Hepatocyte (in vitro differentiated cells): Measurements from ENCODE around the gene SKA3. TPM values are rescaled to one million over a fixed set of nuclear protein-coding genes. Genes with fewer than 3 reads are reported as not detected.
"Not testable (repeated sequence)": the region's sequence is repeated elsewhere in the genome, so short reads cannot be mapped to it uniquely, and the experiment has no call there.

Experiments used
- DNase-seq: peaks from one replicate; pipeline ENCODE4 v3.0.0-alpha.2; 2016; ENCODE audit warnings: low spot score
- H2AFZ ChIP-seq: fragments of 200-600 bp; sonication (generic); 2 replicates; pipeline ENCODE4 v1.6.0; 2016; ENCODE audit warnings: antibody characterized with exemption, mild to moderate bottlenecking
- H3K27ac ChIP-seq: fragments of 200-600 bp; sonication (generic); 2 replicates; pipeline ENCODE4 v1.5.1; 2016; ENCODE audit warnings: mild to moderate bottlenecking
- H3K27me3 ChIP-seq: fragments of 200-600 bp; sonication (generic); 2 replicates; pipeline ENCODE4 v1.6.1; 2016
- H3K36me3 ChIP-seq: fragments of 200-600 bp; sonication (generic); replicated peaks from 2 replicates; pipeline ENCODE4 v1.5.1; 2016; ENCODE audit warnings: low read depth; ENCODE audit not compliant: insufficient read depth
- H3K4me1 ChIP-seq: fragments of 200-600 bp; sonication (generic); 2 replicates; pipeline ENCODE4 v1.5.1; 2016; ENCODE audit warnings: mild to moderate bottlenecking, moderate library complexity; ENCODE audit not compliant: insufficient read depth
- H3K4me2 ChIP-seq: fragments of 200-600 bp; sonication (generic); 2 replicates; pipeline ENCODE4 v1.6.0; 2016
- H3K4me3 ChIP-seq: fragments of 200-600 bp; sonication (generic); 2 replicates; pipeline ENCODE4 v1.5.1; 2016; ENCODE audit warnings: mild to moderate bottlenecking
- H3K79me2 ChIP-seq: fragments of 200-600 bp; sonication (generic); 2 replicates; pipeline ENCODE4 v1.6.0; 2017; ENCODE audit warnings: mild to moderate bottlenecking
- H3K9me2 ChIP-seq: fragments of 200-600 bp; sonication (generic); replicated peaks from 2 replicates; pipeline ENCODE4 v1.6.0; 2017; ENCODE audit warnings: mild to moderate bottlenecking; ENCODE audit not compliant: insufficient read depth
- H3K9me3 ChIP-seq: fragments of 200-600 bp; sonication (generic); 2 replicates; pipeline ENCODE4 v1.5.1; 2016; ENCODE audit warnings: low read depth, mild to moderate bottlenecking
- H4K20me1 ChIP-seq: fragments of 200-600 bp; sonication (generic); 2 replicates; pipeline ENCODE4 v1.6.0; 2016; ENCODE audit warnings: mild to moderate bottlenecking; ENCODE audit not compliant: insufficient read depth, poor library complexity, severe bottlenecking
- CTCF ChIP-seq: fragments of 200-600 bp; sonication (generic); IDR thresholded peaks from 2 replicates; pipeline ENCODE4 v1.5.1; 2016; ENCODE audit warnings: antibody characterized with exemption, mild to moderate bottlenecking; ENCODE audit not compliant: poor library complexity
- EZH2 ChIP-seq: fragments of 200-600 bp; sonication (generic); IDR thresholded peaks from 2 replicates; pipeline ENCODE4 v1.6.1; 2016; ENCODE audit warnings: antibody characterized with exemption, mild to moderate bottlenecking, borderline replicate concordance
- EZH2phosphoT487 ChIP-seq: fragments of 200-600 bp; sonication (generic); IDR thresholded peaks from one replicate; pipeline ENCODE4 v1.6.1; 2018; ENCODE audit warnings: antibody characterized with exemption, mild to moderate bottlenecking, low read depth, moderate library complexity; ENCODE audit not compliant: unreplicated experiment, severe bottlenecking
- WGBS: methylation state at CpG from one replicate; pipeline ENCODE4 v1.1.6; 2016; ENCODE audit warnings: low lambda C conversion rate; ENCODE audit errors: missing lambda C conversion rate; 5-methylcytosine and 5-hydroxymethylcytosine counted together
- polyA plus RNA-seq: library from polyadenylated mRNA; unstranded; fragments of >200 nt; fragmentation: Nextera tagmentation; extraction: Ambion mirVana; gene quantifications from 2 replicates; pipeline ENCODE4 v1.2.1, GENCODE V29; 2016
- total RNA-seq: library from RNA; depleted of rRNA; stranded (reverse); fragments of >200 nt; gene quantifications from 2 replicates; pipeline ENCODE4 v1.2.3, GENCODE V29; 2014

SKA3 gene
- total and polyA plus RNA-seq, 2 experiments from 2014 or later = 4.9 to 5.6 TPM

GRCh38 chr13:21219036-21219381, 42.7 kb upstream of the SKA3 start:
- Histone ChIP-seq H3K9me3 (peaks cover 4% of the 10 kb centered on the region), H3K9me2 (no peaks in the 10 kb centered on the region), H4K20me1 (no peaks in the 10 kb centered on the region), H3K27ac (no peak overlapping the region), H3K27me3 (no peaks in the 10 kb centered on the region), H3K4me2 (no peak overlapping the region), H3K36me3 (no peaks in the 10 kb centered on the region), H3K4me1 (no peaks in the 10 kb centered on the region), H2AFZ (no peak overlapping the region), H3K4me3 (no peak overlapping the region), H3K79me2 (no peaks in the 10 kb centered on the region)
- 74% methylated on average over 3 of the region's 3 CpGs for WGBS
- TF ChIP-seq EZH2 = no peak
- no peak for TF ChIP-seq EZH2phosphoT487
- TF ChIP-seq CTCF = no peak
- no peak for DNase-seq

GRCh38 chr13:21218351-21219035, 42.1 kb upstream of the SKA3 start:
- Histone ChIP-seq H3K9me2 (no peaks in the 10 kb centered on the region), H3K4me3 (no peak overlapping the region), H2AFZ (no peak overlapping the region), H4K20me1 (no peaks in the 10 kb centered on the region), H3K4me2 (no peak overlapping the region), H3K9me3 (peaks cover 4% of the 10 kb centered on the region), H3K27ac (no peak overlapping the region), H3K79me2 (no peaks in the 10 kb centered on the region), H3K4me1 (no peaks in the 10 kb centered on the region), H3K27me3 (no peaks in the 10 kb centered on the region), H3K36me3 (no peaks in the 10 kb centered on the region)
- 70% methylated on average over 7 of the region's 7 CpGs for WGBS
- no peak for TF ChIP-seq CTCF
- TF ChIP-seq EZH2 = no peak
- TF ChIP-seq EZH2phosphoT487 = no peak
- no peak for DNase-seq

- no peaks in the 10 kb centered on the region for H3K79me2 ChIP-seq
- peak overlapping the region; percentile 30 for H3K4me2 ChIP-seq
- no peak for DNase-seq
- no peaks in the 10 kb centered on the region for H3K9me2 ChIP-seq
- no peaks in the 10 kb centered on the region for H3K27me3 ChIP-seq
- no peak overlapping the region for H2AFZ ChIP-seq
- WGBS = 58% methylated on average over 13 of the region's 13 CpGs
- H3K27ac ChIP-seq = no peak overlapping the region
- H3K4me3 ChIP-seq = no peak overlapping the region
- TF ChIP-seq CTCF = no peak
- no peak for TF ChIP-seq EZH2phosphoT487
- TF ChIP-seq EZH2 = no peak
- no peaks in the 10 kb centered on the region for H3K4me1 ChIP-seq
- H3K36me3 ChIP-seq = no peaks in the 10 kb centered on the region
- H4K20me1 ChIP-seq = no peaks in the 10 kb centered on the region
- peaks cover 4% of the 10 kb centered on the region for H3K9me3 ChIP-seq
Observed at GRCh38 chr13:21216332-21216731, 40.0 kb upstream of the SKA3 start.

GRCh38 chr13:21215419-21215818, 39.1 kb upstream of the SKA3 start:
- H2AFZ ChIP-seq, H4K20me1 ChIP-seq, H3K36me3 ChIP-seq, H3K4me3 ChIP-seq, H3K9me2 ChIP-seq, H3K9me3 ChIP-seq, H3K4me1 ChIP-seq, H3K4me2 ChIP-seq, H3K79me2 ChIP-seq, H3K27me3 ChIP-seq, DNase-seq, H3K27ac ChIP-seq: not testable (repeated sequence)
- 84% methylated on average over 6 of the region's 6 CpGs for WGBS
